ENCODE measurements around the gene GABRG3. TPM values are rescaled to one million over a fixed set of nuclear protein-coding genes. Genes with fewer than 3 reads are reported as not detected.

Gene GABRG3
- polyA plus RNA-seq, 1 donor (not counting 4 experiments of a cell fraction or from before 2014, with no cell fraction given): not detected

GRCh38 chr15:27125185-27125584 lies 154.2 kb downstream of the GABRG3 start:
- no peaks in the 10 kb centered on the region for H3K9me1 ChIP-seq (ENCODE audit: control insufficient read depth, extremely low read depth, insufficient read depth, low read length)
- H4K20me1 ChIP-seq (ENCODE audit: control insufficient read depth, extremely low read depth, insufficient read depth, low read length): no peaks in the 10 kb centered on the region
- H3K9ac ChIP-seq (ENCODE audit: control insufficient read depth, extremely low read depth, insufficient read depth, low read length): no peak overlapping the region
- no peak for FAIRE-seq
- H3K36me3 ChIP-seq (ENCODE audit: control insufficient read depth in 2 of 2, extremely low read depth in 1 of 2, insufficient read depth in 2 of 2, low read length in 2 of 2): no peaks in the 10 kb centered on the region
- no peak for DNase-seq (ENCODE audit: low read depth, low spot score)
- H3K9me3 ChIP-seq (ENCODE audit: control insufficient read depth, low read depth, low read length): peaks cover 4% of the 10 kb centered on the region
- no peaks in the 10 kb centered on the region for H3K4me1 ChIP-seq (ENCODE audit: control insufficient read depth, extremely low read depth, insufficient read depth, low read length)
- H2AFZ ChIP-seq (ENCODE audit: control insufficient read depth, low read length): no peak overlapping the region
- TF ChIP-seq EZH2 (IDR thresholded peaks at IDR 0.05; ENCODE audit: low read length) (no peak), CTCF (optimal IDR thresholded peaks at IDR 0.05 in 1 of 3, IDR thresholded peaks at IDR 0.05 in 1 of 3, conservative IDR thresholded peaks at IDR 0.05 in 1 of 3; ENCODE audit: extremely low read depth in 1 of 3, insufficient read depth in 2 of 3, low read length in 3 of 3) (no peak)
- dilution Hi-C loops (cut with MboI; ENCODE audit: extremely low pct_ligation_motif_present, low sequenced_read_pairs): no loop called here
- H3K4me2 ChIP-seq (ENCODE audit: control insufficient read depth, extremely low read depth, insufficient read depth, low read depth, low read length): no peak overlapping the region
- no peaks in the 10 kb centered on the region for H3K79me2 ChIP-seq (ENCODE audit: control insufficient read depth, insufficient read depth, low read length)
- no peak overlapping the region for H3K4me3 ChIP-seq (ENCODE audit: control insufficient read depth in 2 of 3, extremely low read depth in 1 of 3, insufficient read depth in 2 of 3, low read depth in 1 of 3, low read length in 3 of 3)
- H3K27ac ChIP-seq (ENCODE audit: control insufficient read depth, insufficient read depth, low read length): no peak overlapping the region
- no peaks in the 10 kb centered on the region for H3K27me3 ChIP-seq (ENCODE audit: control insufficient read depth, extremely low read depth, insufficient read depth, low read length)

- no peaks in the 10 kb centered on the region for H3K36me3 ChIP-seq (ENCODE audit: control insufficient read depth in 2 of 2, extremely low read depth in 1 of 2, insufficient read depth in 2 of 2, low read length in 2 of 2)
- H3K9me1 ChIP-seq (ENCODE audit: control insufficient read depth, extremely low read depth, insufficient read depth, low read length): no peaks in the 10 kb centered on the region
- H3K4me3 ChIP-seq (ENCODE audit: control insufficient read depth in 2 of 3, extremely low read depth in 1 of 3, insufficient read depth in 2 of 3, low read depth in 1 of 3, low read length in 3 of 3): no peak overlapping the region
- H3K27me3 ChIP-seq (ENCODE audit: control insufficient read depth, extremely low read depth, insufficient read depth, low read length): no peaks in the 10 kb centered on the region
- no peaks in the 10 kb centered on the region for H3K79me2 ChIP-seq (ENCODE audit: control insufficient read depth, insufficient read depth, low read length)
- TF ChIP-seq CTCF (optimal IDR thresholded peaks at IDR 0.05 in 1 of 3, IDR thresholded peaks at IDR 0.05 in 1 of 3, conservative IDR thresholded peaks at IDR 0.05 in 1 of 3; ENCODE audit: extremely low read depth in 1 of 3, insufficient read depth in 2 of 3, low read length in 3 of 3) (no peak), EZH2 (IDR thresholded peaks at IDR 0.05; ENCODE audit: low read length) (no peak)
- no peaks in the 10 kb centered on the region for H4K20me1 ChIP-seq (ENCODE audit: control insufficient read depth, extremely low read depth, insufficient read depth, low read length)
- no peak overlapping the region for H3K27ac ChIP-seq (ENCODE audit: control insufficient read depth, insufficient read depth, low read length)
- no peak overlapping the region for H3K4me2 ChIP-seq (ENCODE audit: control insufficient read depth, extremely low read depth, insufficient read depth, low read depth, low read length)
- DNase-seq (ENCODE audit: low read depth, low spot score) (no peak), FAIRE-seq (no peak)
- peaks cover 4% of the 10 kb centered on the region for H3K9me3 ChIP-seq (ENCODE audit: control insufficient read depth, low read depth, low read length)
- no peaks in the 10 kb centered on the region for H3K4me1 ChIP-seq (ENCODE audit: control insufficient read depth, extremely low read depth, insufficient read depth, low read length)
- no peak overlapping the region for H3K9ac ChIP-seq (ENCODE audit: control insufficient read depth, extremely low read depth, insufficient read depth, low read length)
- no peak overlapping the region for H2AFZ ChIP-seq (ENCODE audit: control insufficient read depth, low read length)
- dilution Hi-C loops (cut with MboI; ENCODE audit: extremely low pct_ligation_motif_present, low sequenced_read_pairs): no loop called here
These were observed 155.5 kb downstream of the GABRG3 start for GRCh38 chr15:27126449-27126848.
